ENCODE results near the gene SF3A1. TPM values are rescaled to one million over a fixed set of nuclear protein-coding genes. Genes with fewer than 3 reads are reported as not detected.

SF3A1 gene
- total RNA-seq, 1 donor from 2014 or later, result 139 TPM

DNA sequence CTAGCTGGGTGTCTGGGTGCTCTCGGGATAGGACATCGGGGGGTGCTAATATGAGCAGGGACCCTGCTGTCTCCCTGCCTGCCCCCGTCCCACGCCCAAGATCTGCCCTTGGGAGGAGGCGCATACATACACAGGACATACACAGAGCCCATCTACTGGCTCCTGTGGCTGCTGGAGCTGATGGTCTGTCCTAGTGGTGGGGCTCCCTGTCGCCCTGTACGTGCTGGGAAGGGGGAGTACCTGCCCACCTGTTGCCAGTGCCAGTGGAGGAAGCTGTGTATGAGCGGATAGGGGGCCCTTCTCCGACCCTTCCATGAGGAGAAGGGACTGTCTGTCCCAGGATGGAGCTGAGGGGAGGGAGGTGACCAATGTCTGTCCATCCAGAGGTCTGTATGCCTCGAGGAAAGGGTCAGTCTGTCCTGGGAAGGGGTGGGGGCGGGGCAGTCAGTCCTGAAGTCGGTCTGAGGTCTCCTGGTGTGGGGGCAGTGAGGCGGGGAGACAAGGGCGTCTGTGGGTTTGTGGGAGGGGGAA, 30.9 kb downstream of the SF3A1 start:
- Histone ChIP-seq H3K9ac (ENCODE audit: low read length) (peak overlapping the region; percentile 95), H3K4me3 (ENCODE audit: insufficient read depth, low read depth, low read length) (peak overlapping the region; percentile 77), H3K27me3 (ENCODE audit: insufficient read depth, low read length) (no peaks in the 10 kb centered on the region), H3K9me3 (ENCODE audit: insufficient read depth, low read depth, low read length) (no peaks in the 10 kb centered on the region), H3K4me2 (ENCODE audit: low read length) (peak overlapping the region; percentile 99), H3K79me2 (ENCODE audit: insufficient read depth, low read length) (peaks cover 56% of the 10 kb centered on the region), H2AFZ (ENCODE audit: low read depth, low read length) (no peak overlapping the region), H3K36me3 (ENCODE audit: insufficient read depth, low read length) (peaks cover 7% of the 10 kb centered on the region), H3K27ac (ENCODE audit: low read depth, low read length) (peak overlapping the region; percentile 66), H4K20me1 (ENCODE audit: insufficient read depth, low read length) (peaks cover 54% of the 10 kb centered on the region), H3K4me1 (ENCODE audit: insufficient read depth, low read length) (peaks cover 30% of the 10 kb centered on the region)
- peak overlapping the region; percentile 92 for H3K4me3 Mint-ChIP-seq (ENCODE audit: unreplicated experiment)
- FAIRE-seq, result no peak
- peaks cover 4% of the 10 kb centered on the region for H3K36me3 Mint-ChIP-seq (ENCODE audit: low read depth, unreplicated experiment)
- peaks cover 30% of the 10 kb centered on the region for H3K4me1 Mint-ChIP-seq (ENCODE audit: low read depth, unreplicated experiment)
- no peaks in the 10 kb centered on the region for H3K27me3 Mint-ChIP-seq (ENCODE audit: low read depth, unreplicated experiment)
- no peaks in the 10 kb centered on the region for H3K9me3 Mint-ChIP-seq (ENCODE audit: unreplicated experiment)
- DNase-seq (ENCODE audit: low read depth), result no peak
- TF ChIP-seq, protein P1, sequence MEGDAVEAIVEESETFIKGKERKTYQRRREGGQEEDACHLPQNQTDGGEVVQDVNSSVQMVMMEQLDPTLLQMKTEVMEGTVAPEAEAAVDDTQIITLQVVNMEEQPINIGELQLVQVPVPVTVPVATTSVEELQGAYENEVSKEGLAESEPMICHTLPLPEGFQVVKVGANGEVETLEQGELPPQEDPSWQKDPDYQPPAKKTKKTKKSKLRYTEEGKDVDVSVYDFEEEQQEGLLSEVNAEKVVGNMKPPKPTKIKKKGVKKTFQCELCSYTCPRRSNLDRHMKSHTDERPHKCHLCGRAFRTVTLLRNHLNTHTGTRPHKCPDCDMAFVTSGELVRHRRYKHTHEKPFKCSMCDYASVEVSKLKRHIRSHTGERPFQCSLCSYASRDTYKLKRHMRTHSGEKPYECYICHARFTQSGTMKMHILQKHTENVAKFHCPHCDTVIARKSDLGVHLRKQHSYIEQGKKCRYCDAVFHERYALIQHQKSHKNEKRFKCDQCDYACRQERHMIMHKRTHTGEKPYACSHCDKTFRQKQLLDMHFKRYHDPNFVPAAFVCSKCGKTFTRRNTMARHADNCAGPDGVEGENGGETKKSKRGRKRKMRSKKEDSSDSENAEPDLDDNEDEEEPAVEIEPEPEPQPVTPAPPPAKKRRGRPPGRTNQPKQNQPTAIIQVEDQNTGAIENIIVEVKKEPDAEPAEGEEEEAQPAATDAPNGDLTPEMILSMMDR (IDR thresholded peaks at IDR 0.05; ENCODE audit: insufficient read depth, low read depth, low read length), result no peak
- no peak for TF ChIP-seq EZH2 (IDR thresholded peaks at IDR 0.05; ENCODE audit: insufficient read depth, low read length)
- peak overlapping the region; percentile 91 for H3K27ac Mint-ChIP-seq (ENCODE audit: unreplicated experiment)

GRCh38 chr22:30325065-30325720, 31.5 kb downstream of the SF3A1 start:
- Histone ChIP-seq H3K79me2 (ENCODE audit: insufficient read depth, low read length) (peaks cover 62% of the 10 kb centered on the region), H3K4me3 (ENCODE audit: insufficient read depth, low read depth, low read length) (peak overlapping the region; percentile 77), H3K27me3 (ENCODE audit: insufficient read depth, low read length) (no peaks in the 10 kb centered on the region), H3K9me3 (ENCODE audit: insufficient read depth, low read depth, low read length) (no peaks in the 10 kb centered on the region), H3K4me1 (ENCODE audit: insufficient read depth, low read length) (peaks cover 30% of the 10 kb centered on the region), H4K20me1 (ENCODE audit: insufficient read depth, low read length) (peaks cover 60% of the 10 kb centered on the region), H3K27ac (ENCODE audit: low read depth, low read length) (peak overlapping the region; percentile 66), H2AFZ (ENCODE audit: low read depth, low read length) (no peak overlapping the region), H3K4me2 (ENCODE audit: low read length) (peak overlapping the region; percentile 99), H3K9ac (ENCODE audit: low read length) (peak overlapping the region; percentile 95), H3K36me3 (ENCODE audit: insufficient read depth, low read length) (peaks cover 7% of the 10 kb centered on the region)
- Mint-ChIP-seq H3K9me3 (ENCODE audit: unreplicated experiment) (no peaks in the 10 kb centered on the region), H3K4me1 (ENCODE audit: low read depth, unreplicated experiment) (peaks cover 28% of the 10 kb centered on the region), H3K27ac (ENCODE audit: unreplicated experiment) (peak overlapping the region; percentile 91), H3K27me3 (ENCODE audit: low read depth, unreplicated experiment) (no peaks in the 10 kb centered on the region), H3K4me3 (ENCODE audit: unreplicated experiment) (peak overlapping the region; percentile 92), H3K36me3 (ENCODE audit: low read depth, unreplicated experiment) (peaks cover 7% of the 10 kb centered on the region)
- peak; percentile 82 for DNase-seq (ENCODE audit: low read depth)
- FAIRE-seq, result peak; percentile 86
- TF ChIP-seq, protein P1 (IDR thresholded peaks at IDR 0.05; ENCODE audit: insufficient read depth, low read depth, low read length), result no peak
- no peak for TF ChIP-seq EZH2 (IDR thresholded peaks at IDR 0.05; ENCODE audit: insufficient read depth, low read length)

Data from astrocyte (in vitro differentiated cells and primary cell).